SK-N-SH (cell line): ENCODE results near the gene GPR161. TPM values are rescaled to one million over a fixed set of nuclear protein-coding genes. Genes with fewer than 3 reads are reported as not detected.

Experiments used
- CTCF ChIA-PET: fragments of 300-600, 350-600 bp; formaldehyde crosslinking; extraction: SDS; loops from one replicate; lab custom pipeline; 2021; lab: Yijun Ruan, JAX
- POLR2A ChIA-PET: fragments of 350-600 bp; sonication (Branson Sonifier 250); formaldehyde crosslinking; extraction: SDS; loops from one replicate; lab custom pipeline; 2020; ENCODE audit warnings: antibody characterized with exemption, inconsistent platforms; lab: Yijun Ruan, JAX
- DNase-seq: peaks from one replicate; pipeline ENCODE4 v3.0.0; 2012
- H2AFZ ChIP-seq: fragments of 200-600 bp; sonication (generic); 2 replicates; pipeline ENCODE4 v1.8.1; 2016; ENCODE audit warnings: antibody characterized with exemption, mild to moderate bottlenecking, low read depth
- H3F3A ChIP-seq: fragments of 200-600 bp; sonication (generic); replicated peaks from 2 replicates; pipeline ENCODE3; 2016; ENCODE audit warnings: antibody characterized with exemption, mild to moderate bottlenecking; ENCODE audit not compliant: insufficient read depth
- H3K27ac ChIP-seq, 2 experiments: fragments of 200-500 bp in 1 of 2; fragments of 200-600 bp in 1 of 2; sonication (Bioruptor generic) in 1 of 2; sonication (generic), shearing (Covaris generic) in 1 of 2; 2 replicates each; pipeline versions ENCODE4 v1.5.1 to v1.6.1; 2014 to 2016; ENCODE audit warnings: low read depth in 2 of 2, inconsistent platforms in 1 of 2, low read length in 1 of 2, mild to moderate bottlenecking in 1 of 2, mixed read lengths in 1 of 2
- H3K27me3 ChIP-seq: fragments of 200-600 bp; sonication (generic), shearing (Covaris generic); 2 replicates; pipeline ENCODE4 v1.6.1; 2016; ENCODE audit warnings: mixed run types; ENCODE audit not compliant: insufficient read depth
- H3K36me3 ChIP-seq, 2 experiments: fragments of 200-500 bp in 1 of 2; fragments of 200-600 bp in 1 of 2; sonication (Bioruptor generic) in 1 of 2; sonication (generic) in 1 of 2; replicated peaks in 1 of 2; 2 replicates each; pipeline versions ENCODE3 to v1.5.1; 2014 to 2016; ENCODE audit warnings: low read length in 1 of 2, mild to moderate bottlenecking in 1 of 2; ENCODE audit not compliant: insufficient read depth in 2 of 2, control insufficient read depth in 1 of 2
- H3K4me1 ChIP-seq, 2 experiments: fragments of 200-500 bp in 1 of 2; fragments of 200-600 bp in 1 of 2; sonication (Bioruptor generic) in 1 of 2; sonication (generic), shearing (Covaris generic) in 1 of 2; 2 replicates each; pipeline versions ENCODE4 v1.5.1 to v1.6.1; 2014 to 2016; ENCODE audit warnings: low read depth in 1 of 2, low read length in 1 of 2, mixed run types in 1 of 2; ENCODE audit not compliant: insufficient read depth in 2 of 2, control insufficient read depth in 1 of 2
- H3K4me2 ChIP-seq: fragments of 200-600 bp; sonication (generic), shearing (Covaris generic); 2 replicates; pipeline ENCODE4 v1.6.1; 2017; ENCODE audit warnings: mixed run types
- H3K4me3 ChIP-seq, 2 experiments: fragments of 200-500 bp in 1 of 2; fragments of 200-600 bp in 1 of 2; sonication (Bioruptor generic) in 1 of 2; sonication (generic), shearing (Covaris generic) in 1 of 2; 2 replicates each; pipeline versions ENCODE4 v1.5.1 to v1.8.1; 2014 to 2016; ENCODE audit warnings: low read depth in 2 of 2, inconsistent platforms in 1 of 2, low read length in 1 of 2, mild to moderate bottlenecking in 1 of 2, mixed read lengths in 1 of 2, moderate library complexity in 1 of 2
- H3K79me2 ChIP-seq: fragments of 200-600 bp; sonication (generic); 2 replicates; pipeline ENCODE4 v1.8.1; 2017; ENCODE audit warnings: mild to moderate bottlenecking; ENCODE audit not compliant: insufficient read depth
- H3K9ac ChIP-seq: fragments of 200-600 bp; sonication (generic); 2 replicates; pipeline ENCODE4 v1.6.1; 2017; ENCODE audit warnings: mixed run types
- H3K9me2 ChIP-seq: fragments of 200-600 bp; sonication (generic); 2 replicates; pipeline ENCODE4 v1.6.1; 2017; ENCODE audit warnings: mixed run types
- H3K9me3 ChIP-seq: fragments of 200-600 bp; sonication (generic); 2 replicates; pipeline ENCODE4 v1.6.1; 2017; ENCODE audit warnings: mixed run types, mild to moderate bottlenecking, moderate library complexity
- H4K20me1 ChIP-seq: fragments of 200-600 bp; sonication (generic); 2 replicates; pipeline ENCODE4 v1.6.1; 2017; ENCODE audit warnings: mild to moderate bottlenecking, mixed run types; ENCODE audit not compliant: insufficient read depth
- CHD2 ChIP-seq: fragments of 150-350 bp; IDR thresholded peaks from 2 replicates; pipeline ENCODE4 v1.6.1; 2018; ENCODE audit warnings: low read length; ENCODE audit not compliant: partially characterized antibody
- ELF1 ChIP-seq: IDR thresholded peaks from 2 replicates; pipeline ENCODE4 v1.4.0; 2012
- EP300 ChIP-seq, 2 experiments: IDR thresholded peaks; 2 replicates each; pipeline versions ENCODE4 v1.4.0 to v1.6.1; 2012; ENCODE audit warnings: borderline replicate concordance in 1 of 2, low read depth in 1 of 2, low read length in 1 of 2
- GATA2 ChIP-seq: sonication (generic); formaldehyde crosslinking; IDR thresholded peaks from 2 replicates; pipeline ENCODE4 v1.5.0; 2020; ENCODE audit warnings: mild to moderate bottlenecking, missing genetic modification reagents
- JUND ChIP-seq: IDR thresholded peaks from 2 replicates; pipeline ENCODE4 v1.4.0; 2012
- MEF2A ChIP-seq: IDR thresholded peaks from 2 replicates; pipeline ENCODE4 v1.4.0; 2012; ENCODE audit warnings: low read depth, borderline replicate concordance
- NRF1 ChIP-seq: IDR thresholded peaks from 2 replicates; pipeline ENCODE4 v1.6.1; 2012; ENCODE audit warnings: low read depth, mild to moderate bottlenecking, low read length
- POLR2AphosphoS5 ChIP-seq: IDR thresholded peaks from 2 replicates; pipeline ENCODE4 v1.6.1; 2012; ENCODE audit warnings: low read depth, low read length
- RAD21 ChIP-seq: IDR thresholded peaks from 2 replicates; pipeline ENCODE4 v1.6.1; 2012; ENCODE audit warnings: mild to moderate bottlenecking, low read length
- RXRA ChIP-seq: IDR thresholded peaks from 2 replicates; pipeline ENCODE4 v1.4.0; 2012; ENCODE audit warnings: low read depth, mild to moderate bottlenecking, borderline replicate concordance
- TCF12 ChIP-seq: IDR thresholded peaks from 2 replicates; pipeline ENCODE4 v1.4.0; 2012
- YY1 ChIP-seq: IDR thresholded peaks from 2 replicates; pipeline ENCODE4 v1.4.0; 2012; ENCODE audit warnings: low read depth, mild to moderate bottlenecking
- WGBS: methylation state at CpG from one replicate; pipeline ENCODE4 v1.1.6; 2017; ENCODE audit warnings: low lambda C conversion rate; 5-methylcytosine and 5-hydroxymethylcytosine counted together
- polyA plus RNA-seq, 3 experiments: library from polyadenylated mRNA; depleted of rRNA; stranded (reverse); fragments of >200 nt; gene quantifications; 2 replicates each; pipeline ENCODE4 v1.2.3, GENCODE V29; 2012
- TF ChIP-seq, protein P1 (sequence below): IDR thresholded peaks from 2 replicates; pipeline ENCODE4 v1.4.0; 2012; ENCODE audit warnings: low read depth
- TF ChIP-seq, protein P2 (sequence below): IDR thresholded peaks from 2 replicates; pipeline ENCODE4 v1.4.0; 2012; ENCODE audit warnings: low read depth, borderline replicate concordance
- TF ChIP-seq, protein P3 (sequence below): fragments of 200-600 bp; sonication (generic); IDR thresholded peaks from 2 replicates; pipeline ENCODE4 v1.6.1; 2017; ENCODE audit warnings: antibody characterized with exemption, mild to moderate bottlenecking, moderate library complexity
- TF ChIP-seq, protein P4 (sequence below): IDR thresholded peaks from 2 replicates; pipeline ENCODE4; 2012
- TF ChIP-seq, protein P5 (sequence below): IDR thresholded peaks from 2 replicates; pipeline ENCODE4 v1.6.1; 2012; ENCODE audit warnings: mild to moderate bottlenecking, low read depth, low read length, moderate library complexity

Gene GPR161
- polyA plus RNA-seq, 1 of the 3 experiments (the other 2 are of a cell fraction) = 20.1 TPM

DNA sequence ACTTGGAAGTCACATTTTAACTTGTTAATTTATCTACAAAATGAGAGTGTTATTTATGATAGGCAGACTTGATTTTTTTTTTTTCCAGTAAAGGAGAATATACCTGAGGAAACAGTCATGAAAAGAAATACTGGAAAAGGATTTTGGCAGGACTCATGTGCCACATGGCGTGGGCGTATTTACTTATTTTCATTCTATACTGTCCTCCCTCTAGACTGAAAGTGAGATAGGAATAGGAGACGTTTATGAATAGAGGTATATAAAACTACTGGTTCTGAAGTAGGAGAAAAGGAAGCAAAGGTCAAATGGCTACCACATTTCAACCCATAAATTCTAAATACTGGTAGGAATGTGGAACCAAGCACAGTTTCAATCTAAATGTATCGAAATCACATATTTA lies 105.1 kb downstream of the GPR161 start:
- whole genome bisulfite sequencing = 95% methylated on average over 4 of the region's 4 CpGs
- no peak for DNase-seq
- TF ChIP-seq CHD2 (no peak), ELF1 (no peak), POLR2AphosphoS5 (no peak), MEF2A (no peak), GATA2 (no peak), RAD21 (no peak), RXRA (no peak), YY1 (no peak), EP300 (IDR thresholded peaks at IDR 0.05; ENCODE audit: borderline replicate concordance in 1 of 2, low read depth in 1 of 2, low read length in 1 of 2) (no peak)
- TF ChIP-seq, protein P1, sequence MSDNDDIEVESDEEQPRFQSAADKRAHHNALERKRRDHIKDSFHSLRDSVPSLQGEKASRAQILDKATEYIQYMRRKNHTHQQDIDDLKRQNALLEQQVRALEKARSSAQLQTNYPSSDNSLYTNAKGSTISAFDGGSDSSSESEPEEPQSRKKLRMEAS = no peak
- TF ChIP-seq, protein P2, sequence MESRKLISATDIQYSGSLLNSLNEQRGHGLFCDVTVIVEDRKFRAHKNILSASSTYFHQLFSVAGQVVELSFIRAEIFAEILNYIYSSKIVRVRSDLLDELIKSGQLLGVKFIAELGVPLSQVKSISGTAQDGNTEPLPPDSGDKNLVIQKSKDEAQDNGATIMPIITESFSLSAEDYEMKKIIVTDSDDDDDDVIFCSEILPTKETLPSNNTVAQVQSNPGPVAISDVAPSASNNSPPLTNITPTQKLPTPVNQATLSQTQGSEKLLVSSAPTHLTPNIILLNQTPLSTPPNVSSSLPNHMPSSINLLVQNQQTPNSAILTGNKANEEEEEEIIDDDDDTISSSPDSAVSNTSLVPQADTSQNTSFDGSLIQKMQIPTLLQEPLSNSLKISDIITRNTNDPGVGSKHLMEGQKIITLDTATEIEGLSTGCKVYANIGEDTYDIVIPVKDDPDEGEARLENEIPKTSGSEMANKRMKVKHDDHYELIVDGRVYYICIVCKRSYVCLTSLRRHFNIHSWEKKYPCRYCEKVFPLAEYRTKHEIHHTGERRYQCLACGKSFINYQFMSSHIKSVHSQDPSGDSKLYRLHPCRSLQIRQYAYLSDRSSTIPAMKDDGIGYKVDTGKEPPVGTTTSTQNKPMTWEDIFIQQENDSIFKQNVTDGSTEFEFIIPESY = no peak
- TF ChIP-seq, protein P3, sequence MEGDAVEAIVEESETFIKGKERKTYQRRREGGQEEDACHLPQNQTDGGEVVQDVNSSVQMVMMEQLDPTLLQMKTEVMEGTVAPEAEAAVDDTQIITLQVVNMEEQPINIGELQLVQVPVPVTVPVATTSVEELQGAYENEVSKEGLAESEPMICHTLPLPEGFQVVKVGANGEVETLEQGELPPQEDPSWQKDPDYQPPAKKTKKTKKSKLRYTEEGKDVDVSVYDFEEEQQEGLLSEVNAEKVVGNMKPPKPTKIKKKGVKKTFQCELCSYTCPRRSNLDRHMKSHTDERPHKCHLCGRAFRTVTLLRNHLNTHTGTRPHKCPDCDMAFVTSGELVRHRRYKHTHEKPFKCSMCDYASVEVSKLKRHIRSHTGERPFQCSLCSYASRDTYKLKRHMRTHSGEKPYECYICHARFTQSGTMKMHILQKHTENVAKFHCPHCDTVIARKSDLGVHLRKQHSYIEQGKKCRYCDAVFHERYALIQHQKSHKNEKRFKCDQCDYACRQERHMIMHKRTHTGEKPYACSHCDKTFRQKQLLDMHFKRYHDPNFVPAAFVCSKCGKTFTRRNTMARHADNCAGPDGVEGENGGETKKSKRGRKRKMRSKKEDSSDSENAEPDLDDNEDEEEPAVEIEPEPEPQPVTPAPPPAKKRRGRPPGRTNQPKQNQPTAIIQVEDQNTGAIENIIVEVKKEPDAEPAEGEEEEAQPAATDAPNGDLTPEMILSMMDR = no peak
- TF ChIP-seq, all 33 proteins: peak for 0
- no peaks in the 10 kb centered on the region for H3K4me1 ChIP-seq
- no peak overlapping the region for H3K9ac ChIP-seq
- H3K9me3 ChIP-seq = no peaks in the 10 kb centered on the region
- ChIA-PET CTCF (no interaction called here), POLR2A (no interaction called here)
- H3K79me2 ChIP-seq = no peaks in the 10 kb centered on the region; the same call in 1 of the 2 replicates
- H3K4me3 ChIP-seq = no peak overlapping the region
- no peak overlapping the region for H3K27ac ChIP-seq
- H3K36me3 ChIP-seq = peaks cover 32 to 40% of the 10 kb centered on the region in 2 experiments
- H3K4me2 ChIP-seq = no peak overlapping the region
- no peaks in the 10 kb centered on the region for H4K20me1 ChIP-seq
- no peaks in the 10 kb centered on the region for H3K27me3 ChIP-seq
- H2AFZ ChIP-seq = no peak overlapping the region
- no peaks in the 10 kb centered on the region for H3K9me2 ChIP-seq
- H3F3A ChIP-seq = no peaks in the 10 kb centered on the region

DNA sequence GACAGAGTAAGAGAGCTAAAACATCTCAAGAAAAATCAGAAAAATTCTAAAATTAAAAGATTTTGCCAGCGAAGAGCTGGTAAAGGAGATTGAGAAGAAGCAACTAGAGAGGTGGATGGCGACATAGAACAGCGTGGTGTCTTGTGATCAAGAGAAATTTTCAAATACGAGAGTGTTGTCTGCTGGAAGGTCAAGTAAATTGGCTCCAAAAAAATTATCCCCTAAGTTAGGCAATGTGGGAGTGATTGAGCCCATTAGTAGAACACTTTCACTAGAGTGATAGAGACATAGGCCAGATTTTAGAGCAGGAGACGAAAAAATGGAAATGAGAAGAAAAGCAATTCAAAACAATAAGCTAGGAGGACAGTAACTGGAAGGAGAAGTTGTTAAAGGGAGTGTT lies 105.5 kb downstream of the GPR161 start:
- CTCF ChIA-PET = interaction anchor here (1.6 kb wide), 1 partner anchor 51 kb away, joined by 4 read pairs; no protein-coding TSS in a partner anchor
- Histone ChIP-seq H3K9ac (no peak overlapping the region), H4K20me1 (no peaks in the 10 kb centered on the region), H3K36me3 (peaks cover 32 to 44% of the 10 kb centered on the region in 2 experiments), H3K27me3 (no peaks in the 10 kb centered on the region), H3K27ac (no peak overlapping the region), H3K4me2 (no peak overlapping the region), H3K79me2 (no peaks in the 10 kb centered on the region; the same call in 1 of the 2 replicates), H3K9me2 (no peaks in the 10 kb centered on the region), H3K9me3 (no peaks in the 10 kb centered on the region), H3K4me1 (no peaks in the 10 kb centered on the region), H2AFZ (no peak overlapping the region), H3F3A (no peaks in the 10 kb centered on the region), H3K4me3 (no peak overlapping the region)
- POLR2A ChIA-PET = no interaction called here
- DNase-seq = no peak
- TF ChIP-seq, protein P4, sequence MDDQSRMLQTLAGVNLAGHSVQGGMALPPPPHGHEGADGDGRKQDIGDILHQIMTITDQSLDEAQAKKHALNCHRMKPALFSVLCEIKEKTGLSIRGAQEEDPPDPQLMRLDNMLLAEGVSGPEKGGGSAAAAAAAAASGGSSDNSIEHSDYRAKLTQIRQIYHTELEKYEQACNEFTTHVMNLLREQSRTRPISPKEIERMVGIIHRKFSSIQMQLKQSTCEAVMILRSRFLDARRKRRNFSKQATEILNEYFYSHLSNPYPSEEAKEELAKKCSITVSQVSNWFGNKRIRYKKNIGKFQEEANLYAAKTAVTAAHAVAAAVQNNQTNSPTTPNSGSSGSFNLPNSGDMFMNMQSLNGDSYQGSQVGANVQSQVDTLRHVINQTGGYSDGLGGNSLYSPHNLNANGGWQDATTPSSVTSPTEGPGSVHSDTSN = no peak
- TF ChIP-seq JUND (no peak), EP300 (IDR thresholded peaks at IDR 0.05; ENCODE audit: borderline replicate concordance in 1 of 2, low read depth in 1 of 2, low read length in 1 of 2) (no peak), MEF2A (no peak), NRF1 (no peak), CHD2 (no peak), TCF12 (no peak)
- TF ChIP-seq, protein P5, sequence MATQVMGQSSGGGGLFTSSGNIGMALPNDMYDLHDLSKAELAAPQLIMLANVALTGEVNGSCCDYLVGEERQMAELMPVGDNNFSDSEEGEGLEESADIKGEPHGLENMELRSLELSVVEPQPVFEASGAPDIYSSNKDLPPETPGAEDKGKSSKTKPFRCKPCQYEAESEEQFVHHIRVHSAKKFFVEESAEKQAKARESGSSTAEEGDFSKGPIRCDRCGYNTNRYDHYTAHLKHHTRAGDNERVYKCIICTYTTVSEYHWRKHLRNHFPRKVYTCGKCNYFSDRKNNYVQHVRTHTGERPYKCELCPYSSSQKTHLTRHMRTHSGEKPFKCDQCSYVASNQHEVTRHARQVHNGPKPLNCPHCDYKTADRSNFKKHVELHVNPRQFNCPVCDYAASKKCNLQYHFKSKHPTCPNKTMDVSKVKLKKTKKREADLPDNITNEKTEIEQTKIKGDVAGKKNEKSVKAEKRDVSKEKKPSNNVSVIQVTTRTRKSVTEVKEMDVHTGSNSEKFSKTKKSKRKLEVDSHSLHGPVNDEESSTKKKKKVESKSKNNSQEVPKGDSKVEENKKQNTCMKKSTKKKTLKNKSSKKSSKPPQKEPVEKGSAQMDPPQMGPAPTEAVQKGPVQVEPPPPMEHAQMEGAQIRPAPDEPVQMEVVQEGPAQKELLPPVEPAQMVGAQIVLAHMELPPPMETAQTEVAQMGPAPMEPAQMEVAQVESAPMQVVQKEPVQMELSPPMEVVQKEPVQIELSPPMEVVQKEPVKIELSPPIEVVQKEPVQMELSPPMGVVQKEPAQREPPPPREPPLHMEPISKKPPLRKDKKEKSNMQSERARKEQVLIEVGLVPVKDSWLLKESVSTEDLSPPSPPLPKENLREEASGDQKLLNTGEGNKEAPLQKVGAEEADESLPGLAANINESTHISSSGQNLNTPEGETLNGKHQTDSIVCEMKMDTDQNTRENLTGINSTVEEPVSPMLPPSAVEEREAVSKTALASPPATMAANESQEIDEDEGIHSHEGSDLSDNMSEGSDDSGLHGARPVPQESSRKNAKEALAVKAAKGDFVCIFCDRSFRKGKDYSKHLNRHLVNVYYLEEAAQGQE = no peak
- WGBS = 93% methylated on average over 5 of the region's 5 CpGs
